GM21447 (cell line): Measurements from ENCODE around the gene ORC2.
A peak's percentile ranks its signal among the peaks of the same experiment; 100 is the strongest.

Experiments used
- ATAC-seq: cut with Tn5 transposase; IDR thresholded peaks from one replicate; pipeline ENCODE4 v1.9.1; 2021; ENCODE audit not compliant: unreplicated experiment

ORC2 gene

DNA sequence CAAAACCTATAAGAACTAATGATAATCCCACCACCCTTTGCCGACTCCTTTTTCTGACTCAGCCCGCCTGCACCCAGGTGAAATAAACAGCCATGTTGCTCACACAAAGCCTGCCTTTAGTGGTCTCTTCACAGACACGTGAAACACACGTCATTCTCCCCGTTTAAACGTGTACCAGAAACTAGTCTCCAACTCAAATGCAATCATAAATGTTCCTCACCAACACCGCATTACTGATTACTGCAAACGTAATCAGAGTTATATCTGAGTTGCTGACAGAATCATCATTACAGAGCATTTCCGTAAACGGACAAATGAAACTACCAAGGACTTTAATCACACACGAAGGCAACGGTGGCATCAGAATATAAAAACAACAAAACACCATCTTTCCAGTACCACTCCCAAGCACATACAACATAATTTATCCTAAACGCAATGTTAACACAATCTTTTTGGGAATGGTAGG lies 100.9 kb downstream of the ORC2 start:
- peak; percentile 24 for ATAC-seq

DNA sequence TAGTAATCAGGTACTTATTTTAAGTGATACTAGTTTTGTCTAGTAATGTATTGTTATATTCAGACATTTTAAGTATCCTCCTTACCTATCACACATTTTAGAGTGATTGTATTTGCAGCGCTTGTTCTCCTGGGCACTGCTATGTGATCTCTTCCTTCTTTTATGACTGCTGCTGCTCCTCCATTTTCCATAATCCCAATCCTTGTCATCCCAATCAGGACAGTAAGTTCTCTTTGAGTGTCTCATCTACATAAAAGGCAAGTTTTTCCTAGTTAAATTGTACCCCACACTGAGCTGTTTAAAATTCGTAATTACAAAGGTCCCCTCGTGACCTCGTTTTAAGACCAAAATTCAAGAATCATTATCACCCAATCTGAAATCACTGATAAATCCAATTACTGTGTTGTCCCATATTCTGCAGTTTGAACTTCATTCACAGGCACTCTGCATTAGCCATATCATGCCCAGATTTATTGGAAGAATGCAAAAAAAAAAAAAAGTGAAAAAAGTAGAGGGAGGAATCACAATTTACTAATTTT lies 101.8 kb downstream of the ORC2 start:
- ATAC-seq = no peak

DNA sequence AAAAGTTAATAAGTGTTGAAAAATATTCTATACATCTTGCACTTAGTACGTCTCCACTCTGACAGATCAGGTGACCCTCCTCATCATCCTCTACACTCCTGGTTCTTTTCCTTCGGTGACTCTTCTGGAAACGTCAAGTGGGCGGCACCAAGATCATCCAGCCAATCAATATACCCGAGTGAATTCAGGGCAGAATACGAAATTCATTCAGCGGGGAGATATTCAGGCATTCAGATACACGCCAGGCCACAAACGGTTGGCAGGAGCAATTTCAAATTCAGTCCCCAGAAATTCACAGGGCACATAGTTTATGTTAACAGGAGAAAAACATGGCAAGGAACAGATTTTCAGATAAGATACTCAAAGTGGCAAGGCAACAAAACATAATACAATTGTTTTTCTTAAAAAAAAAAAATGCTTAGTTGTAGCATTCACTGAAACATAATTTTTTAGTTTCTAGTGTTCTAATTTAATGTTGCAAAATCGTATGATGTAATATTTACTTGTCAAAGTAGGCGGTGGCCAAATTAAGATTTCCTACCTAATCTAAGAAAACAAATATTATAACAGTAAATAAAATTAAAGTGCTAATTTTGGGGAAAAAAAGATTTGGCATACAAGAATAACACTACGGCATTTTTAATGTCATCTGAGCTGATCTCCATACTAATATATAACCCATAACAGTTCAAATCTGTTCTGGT lies 103.2 kb downstream of the ORC2 start:
- ATAC-seq = no peak
